NCI-H1436 (cell line): ENCODE results near the gene HARBI1.

ENCODE experiments used
- DNase-seq: peaks from one replicate; lab custom pipeline; 2025; lab: John Stamatoyannopoulos, UW

The HARBI1 gene

DNA sequence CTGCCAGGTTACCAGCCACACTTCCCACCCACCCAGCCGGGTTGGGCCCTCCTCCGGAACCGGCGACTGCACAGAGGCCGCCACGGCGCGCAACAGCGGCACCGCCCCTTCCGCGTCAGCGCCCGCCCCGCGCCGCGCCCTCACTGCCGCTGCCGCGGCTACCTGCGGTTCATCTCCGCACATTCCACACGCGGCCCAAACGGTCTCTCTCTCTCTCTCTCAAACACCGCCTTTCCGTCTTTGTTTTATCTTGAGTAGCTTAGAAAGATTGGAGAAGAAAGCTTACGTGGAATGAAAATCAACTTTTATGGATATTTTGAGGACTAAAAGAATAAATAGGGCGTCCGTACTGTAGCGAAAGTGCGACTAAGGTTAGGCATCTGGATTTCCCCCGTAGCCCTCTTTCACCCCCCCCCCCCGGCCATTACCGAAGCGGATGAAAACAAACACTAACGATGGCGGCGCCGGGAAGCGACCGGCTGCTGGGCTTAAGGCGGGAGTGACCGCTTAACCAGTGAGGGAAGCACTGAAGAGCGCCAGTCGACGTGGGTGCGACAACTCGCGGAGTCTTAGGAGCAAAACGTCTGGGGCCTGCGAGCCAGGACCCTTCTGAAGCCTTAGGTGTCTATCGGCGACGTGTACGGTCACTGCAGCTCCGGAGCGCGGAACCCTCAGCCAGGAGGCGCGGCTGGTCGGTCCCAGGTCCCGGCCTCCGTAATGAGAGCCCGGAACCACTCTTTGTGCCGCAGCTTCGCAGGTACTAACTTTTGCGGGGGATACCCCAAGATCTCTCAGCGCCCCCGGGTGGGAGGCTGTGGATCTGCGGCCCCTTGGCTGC lies at the start of gene HARBI1, which contains the start of gene ATG13:
HARBI1 (minus strand) TSS at position 94 of the 838 bp plus-strand sequence. CDS start 990 bp downstream, outside the sequence.
ATG13 (plus strand) TSS at position 420 of the 838 bp plus-strand sequence. CDS start 26,739 bp downstream, outside the sequence.
- peak; percentile 83 for DNase-seq

DNA sequence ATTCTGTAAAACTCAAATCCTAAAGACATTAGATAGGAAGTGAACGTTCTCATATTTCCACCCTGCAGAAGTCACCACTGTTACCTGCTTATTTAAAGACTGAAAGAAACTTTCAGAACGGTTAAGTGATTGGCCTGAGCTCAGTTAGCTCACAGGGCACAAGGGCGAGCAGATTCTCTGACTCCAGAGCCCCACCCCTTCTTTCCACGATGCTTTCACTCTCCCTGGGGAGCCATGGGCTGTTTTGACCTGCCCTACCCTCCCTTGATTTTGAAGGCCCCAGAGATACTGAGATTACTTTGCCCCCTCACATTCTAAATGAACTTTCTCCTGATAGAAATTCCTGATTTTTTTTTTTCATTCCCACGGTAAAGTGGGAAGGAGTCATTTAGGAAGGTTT lies 49.5 kb upstream of the HARBI1 start:
- DNase-seq: no peak

DNA sequence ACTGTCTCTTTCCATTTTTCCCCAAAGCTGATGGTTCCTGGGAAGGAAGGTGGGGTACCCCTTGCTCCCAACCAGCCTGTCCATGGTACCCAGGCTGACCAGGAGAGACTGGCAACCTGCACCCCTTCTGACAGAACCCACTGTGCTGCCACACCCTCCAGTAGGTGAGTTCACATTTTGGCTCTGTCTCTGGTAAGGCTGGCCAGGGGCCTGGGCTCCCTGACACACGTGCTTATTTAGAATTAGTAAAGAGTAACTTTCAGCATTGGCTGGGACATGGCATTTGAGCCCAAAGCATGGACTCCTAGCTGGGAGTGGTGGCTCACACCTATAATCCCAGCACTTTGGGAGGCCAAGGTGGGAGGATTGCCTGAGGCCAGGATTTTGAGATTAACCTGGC lies 48.3 kb upstream of the HARBI1 start:
- DNase-seq: no peak

DNA sequence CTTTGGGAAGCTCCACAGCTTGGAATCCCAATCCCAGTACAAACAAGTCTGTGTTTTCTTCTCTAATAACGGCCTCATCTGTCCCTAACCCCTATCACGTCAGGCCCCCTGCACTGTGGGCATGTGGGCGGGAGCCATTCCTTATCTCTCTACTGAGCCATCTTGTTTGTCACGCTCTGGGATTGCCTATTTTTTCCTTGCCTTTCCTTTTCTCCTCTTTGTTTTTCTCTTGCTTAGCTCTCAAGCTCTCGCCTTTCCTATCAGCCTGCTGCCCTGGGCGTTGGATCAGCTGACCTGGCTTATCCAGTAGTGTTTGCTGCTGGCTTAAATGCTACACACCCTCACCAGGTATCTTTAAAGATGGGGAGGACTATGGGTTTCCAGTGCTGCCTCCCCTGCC lies 47.6 kb upstream of the HARBI1 start:
- no peak for DNase-seq

DNA sequence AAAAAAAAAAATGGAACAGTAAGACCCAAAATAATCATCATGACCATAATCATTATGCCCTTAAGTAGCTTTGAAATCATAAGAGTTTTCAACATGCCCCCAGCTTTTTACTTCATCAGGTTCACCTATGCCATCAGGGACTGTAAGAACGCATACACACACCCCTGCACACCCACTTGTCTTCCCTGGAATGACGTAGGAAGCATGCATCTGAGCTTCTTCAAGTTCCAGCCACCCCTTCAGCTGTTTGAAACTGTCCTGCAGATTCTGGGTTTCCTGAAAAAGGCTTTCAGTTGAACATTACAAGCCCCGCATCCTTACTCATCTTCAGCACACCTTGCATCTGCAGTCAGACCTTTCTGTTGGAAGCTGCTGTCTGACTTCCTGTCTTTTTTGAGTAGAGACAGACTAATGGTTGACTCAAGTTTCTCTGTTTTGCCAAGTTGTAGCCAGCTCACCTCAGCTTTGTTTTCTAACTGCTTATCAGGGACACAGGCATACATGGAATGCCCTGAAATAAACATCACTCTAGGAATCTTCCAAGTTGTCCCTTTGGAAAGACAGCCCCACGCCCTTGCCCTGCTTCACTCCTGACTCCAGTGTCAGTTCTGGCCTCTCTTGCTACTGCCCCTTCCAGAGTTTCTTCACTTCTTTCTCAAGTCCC lies 46.4 kb upstream of the HARBI1 start:
- DNase-seq: no peak

GRCh38 chr11:46662366-46662765 lies 45.3 kb upstream of the HARBI1 start:
- DNase-seq: no peak

DNA sequence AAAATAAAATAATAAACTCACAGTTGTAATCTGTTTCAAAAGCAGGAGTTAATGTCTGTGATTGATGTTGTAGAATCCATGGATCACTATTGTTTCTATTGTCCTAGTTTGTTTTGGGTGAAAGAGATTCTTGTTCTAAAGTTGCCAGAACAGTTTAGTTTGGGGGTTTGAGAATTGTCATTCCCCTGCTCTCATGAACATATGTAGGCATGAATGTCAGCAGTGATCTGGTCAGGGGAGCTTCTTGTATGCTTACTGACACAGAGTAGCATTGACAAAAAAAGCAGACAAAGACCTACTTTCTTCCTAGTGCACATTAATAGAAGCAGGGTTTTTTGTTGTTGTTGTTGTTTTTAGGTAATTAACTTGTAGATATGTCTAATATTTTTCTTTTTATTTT lies 44.8 kb upstream of the HARBI1 start:
- DNase-seq: no peak

DNA sequence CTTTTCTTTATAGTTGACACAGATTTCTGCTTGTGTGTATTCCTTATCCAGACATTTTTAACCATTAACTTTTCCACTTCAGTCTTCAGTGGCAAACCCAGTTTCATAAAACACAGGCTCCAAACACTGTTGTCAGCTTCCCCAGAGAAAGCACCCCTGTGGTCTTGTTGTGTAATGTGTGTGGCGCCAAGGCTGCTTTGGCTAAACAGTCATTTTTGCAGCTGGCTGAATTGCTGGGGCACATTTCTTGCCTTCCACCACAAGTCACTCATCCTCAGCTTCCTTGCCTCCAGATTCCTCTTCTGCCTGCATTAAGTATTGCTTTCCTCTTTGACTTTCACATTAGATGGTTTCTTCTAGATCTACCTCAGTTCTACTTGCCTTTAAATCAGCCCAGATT lies 42.9 kb upstream of the HARBI1 start:
- DNase-seq: no peak

DNA sequence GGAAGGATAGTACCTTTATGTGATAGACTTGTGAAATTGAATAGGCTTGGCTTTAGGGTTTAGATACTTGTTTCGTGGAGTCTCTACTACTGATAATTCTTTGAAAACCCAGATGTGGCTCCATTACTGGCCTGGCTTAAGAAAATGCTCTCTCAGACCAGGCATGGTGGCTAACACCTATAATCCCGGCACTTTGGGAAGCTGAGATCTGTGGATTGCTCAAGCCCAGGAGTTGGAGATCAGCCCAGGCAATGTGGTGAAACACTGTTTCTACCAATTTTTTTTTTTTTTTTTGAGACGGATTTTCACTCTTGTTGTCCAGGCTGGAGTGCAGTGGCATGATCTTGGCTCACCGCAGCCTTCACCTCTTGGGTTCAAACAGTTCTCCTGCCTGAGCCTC lies 41.2 kb upstream of the HARBI1 start:
- DNase-seq: no peak

GRCh38 chr11:46657186-46657585 lies 40.2 kb upstream of the HARBI1 start:
- no peak for DNase-seq

DNA sequence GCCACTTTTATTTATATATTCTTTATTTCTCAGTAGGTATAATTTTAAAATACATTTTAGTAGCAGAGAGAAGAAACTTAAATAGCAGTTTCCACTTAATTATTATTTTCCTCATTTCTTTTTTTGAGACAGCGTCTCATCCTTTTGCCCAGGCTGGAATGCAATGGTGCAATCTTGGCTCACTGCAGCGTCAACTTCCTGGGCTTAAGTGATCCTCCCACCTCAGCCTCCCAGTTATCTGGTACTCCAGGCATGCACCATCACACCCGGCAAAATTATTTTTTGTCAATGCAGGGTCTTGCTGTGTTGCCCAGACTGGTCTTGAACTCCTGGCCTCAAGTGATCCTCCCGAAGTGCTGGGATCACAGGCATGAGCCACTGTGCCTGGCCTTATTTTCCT lies 38.6 kb upstream of the HARBI1 start:
- no peak for DNase-seq

DNA sequence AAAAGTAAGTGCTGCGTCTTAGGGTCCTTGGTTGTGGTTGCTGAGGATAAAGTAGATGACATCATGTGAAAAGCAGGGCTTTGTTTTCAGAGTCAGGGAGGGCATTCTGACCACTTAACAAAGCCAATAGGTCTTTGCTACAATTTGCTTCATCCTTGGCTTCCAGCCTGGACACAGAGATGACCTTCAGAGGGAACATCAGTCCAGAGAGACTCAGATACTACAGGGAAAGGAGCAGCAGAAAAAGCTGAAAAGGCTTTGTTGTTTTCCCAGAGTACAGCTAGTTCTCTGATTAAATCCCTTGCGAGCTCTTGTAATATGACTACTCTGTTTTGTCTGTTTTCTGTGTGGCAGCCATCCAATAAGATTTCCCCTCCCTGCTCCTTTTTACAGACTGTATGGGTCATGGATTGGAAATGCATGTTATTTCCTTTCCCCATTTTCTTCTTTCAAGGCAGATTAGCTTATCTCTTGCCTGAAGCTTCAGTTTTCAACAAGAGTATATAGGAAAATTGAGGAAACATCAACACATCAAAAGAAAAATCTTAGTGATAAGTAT lies 32.2 kb upstream of the HARBI1 start:
- peak; percentile 36 for DNase-seq

- DNase-seq: no peak
Measured at GRCh38 chr11:46643986-46644385, 27.0 kb upstream of the HARBI1 start.

DNA sequence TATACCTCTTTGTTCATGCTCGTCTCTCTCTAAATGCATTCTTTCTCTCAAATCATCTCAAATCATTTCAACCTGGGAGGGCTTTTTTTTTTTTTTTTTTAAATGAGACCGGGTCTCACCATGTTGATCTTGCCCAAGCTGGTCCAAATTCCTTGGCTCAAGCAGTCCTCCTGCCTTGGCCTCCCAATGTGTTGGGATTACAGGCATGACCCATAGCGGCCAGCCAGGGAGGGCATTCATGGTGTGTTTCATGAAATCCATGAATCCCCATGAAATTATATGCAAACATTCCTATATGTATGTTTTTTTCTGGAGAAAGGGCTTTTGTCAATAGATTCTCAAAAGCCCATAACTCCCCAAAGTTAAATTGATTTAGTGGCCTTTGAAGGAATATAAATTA lies 26.5 kb upstream of the HARBI1 start:
- DNase-seq: no peak

GRCh38 chr11:46642627-46643335 lies 25.8 kb upstream of the HARBI1 start:
- DNase-seq: no peak

DNA sequence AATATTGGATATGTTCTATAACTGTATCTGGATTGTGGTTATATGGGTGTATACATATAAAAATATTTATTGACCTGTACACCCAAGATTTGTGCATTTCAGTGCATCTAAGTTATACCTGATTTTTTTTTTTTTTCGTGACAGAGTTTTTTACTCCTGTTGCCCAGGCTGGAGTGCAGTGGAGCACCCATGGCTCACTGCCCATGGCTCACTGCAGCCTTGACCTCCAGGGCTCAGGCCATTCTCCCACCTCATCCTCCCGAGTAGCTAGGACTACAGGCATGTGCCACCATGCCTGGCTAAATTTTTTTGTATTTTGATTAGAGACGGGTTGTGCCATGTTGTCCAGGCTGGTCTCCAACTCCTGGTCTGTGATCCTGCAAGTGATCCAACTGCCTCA lies 24.6 kb upstream of the HARBI1 start:
- DNase-seq: no peak

DNA sequence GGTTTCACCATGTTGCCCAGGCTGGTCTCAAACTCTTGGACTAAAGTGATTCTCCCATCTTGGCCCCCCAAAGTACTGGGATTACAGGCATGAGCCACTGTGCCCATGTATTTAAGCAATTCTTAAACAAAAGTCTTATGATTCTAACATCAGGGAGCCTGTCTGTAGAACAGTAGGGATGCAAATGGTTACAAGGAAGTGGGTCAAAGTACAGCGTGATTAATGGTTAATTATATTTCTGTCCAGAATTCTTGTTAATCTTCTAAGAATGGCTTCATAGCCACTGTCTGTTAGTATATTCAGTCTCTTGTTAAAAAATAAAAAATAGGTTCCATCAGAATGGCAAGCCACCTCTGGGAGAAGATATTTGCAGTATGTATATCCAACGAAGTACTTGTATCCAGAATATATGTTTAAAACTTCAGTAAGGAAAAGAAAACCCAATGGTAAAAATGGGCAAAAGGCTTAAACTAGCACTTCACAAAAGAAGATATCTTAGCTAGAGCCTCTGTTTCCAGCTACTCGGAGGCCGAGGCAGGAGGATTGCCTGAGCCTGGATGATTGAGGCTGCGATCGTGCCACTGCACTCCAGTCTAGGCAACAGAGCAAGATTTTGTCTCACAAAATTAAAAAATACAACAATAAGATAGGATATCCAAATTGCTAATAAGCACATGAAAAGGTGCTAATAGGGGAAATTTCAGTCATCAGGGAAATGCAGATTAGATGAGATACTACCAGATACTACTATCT lies 23.2 kb upstream of the HARBI1 start:
- DNase-seq: no peak

DNA sequence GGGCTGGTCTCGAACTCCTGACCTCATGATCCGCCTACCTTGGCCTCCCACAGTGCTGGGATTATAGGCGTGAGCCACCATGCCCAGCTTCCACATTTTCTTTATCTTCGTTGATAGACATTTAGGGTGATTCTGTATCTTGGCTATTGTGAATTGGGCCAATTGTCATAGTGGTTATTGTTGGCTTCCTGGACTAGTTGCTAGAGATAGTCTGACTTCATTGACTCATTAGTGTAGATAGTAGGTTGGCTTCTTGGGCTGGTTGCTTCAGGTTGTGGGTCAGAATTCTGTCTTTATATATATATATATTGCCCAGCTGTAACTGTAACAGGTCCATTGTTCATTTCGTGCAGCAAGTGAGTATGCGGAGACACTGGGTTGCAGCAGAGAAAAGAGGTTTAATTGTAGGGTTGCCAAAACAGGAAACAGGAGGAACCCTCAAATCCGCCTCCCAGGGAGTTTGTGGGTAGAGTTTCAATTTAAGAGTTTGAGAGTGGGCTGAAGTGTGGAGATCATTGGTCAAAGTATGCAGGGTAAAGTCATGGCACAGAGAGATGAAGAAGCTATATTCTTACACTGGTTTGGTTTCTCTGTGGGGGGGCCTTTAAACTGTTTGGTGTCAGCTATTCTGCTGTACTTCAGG lies 22.3 kb upstream of the HARBI1 start:
- no peak for DNase-seq

- no peak for DNase-seq
Measured at GRCh38 chr11:46637546-46637945, 20.5 kb upstream of the HARBI1 start.

GRCh38 chr11:46635557-46636139 lies 18.6 kb upstream of the HARBI1 start:
- no peak for DNase-seq
